CD4-positive, alpha-beta T cell (primary cell): ENCODE data around the gene NCAN. TPM values are rescaled to one million over a fixed set of nuclear protein-coding genes. Genes with fewer than 3 reads are reported as not detected.

Experiments used
- ATAC-seq: fragments of 200-7000 bp; cut with Tn5 transposase; one replicate; pipeline ENCODE4 v1.10.0; 2022; ENCODE audit warnings: mild to moderate bottlenecking; ENCODE audit not compliant: poor library complexity
- CTCF ChIA-PET: fragments of 350-600 bp; sonication (Branson Sonifier 250); formaldehyde crosslinking; loops from one replicate; lab custom pipeline; 2021; ENCODE audit warnings: antibody characterized with exemption, inconsistent platforms; lab: Charles Lee
- POLR2A ChIA-PET: fragments of 350-600 bp; sonication (Branson Sonifier 250); formaldehyde crosslinking; loops from one replicate; lab custom pipeline; 2021; ENCODE audit warnings: antibody characterized with exemption, inconsistent platforms; lab: Charles Lee
- DNase-seq, 14 experiments: peaks; one replicate each; pipeline ENCODE4 v3.0.0-alpha.2; 2013 to 2020; ENCODE audit warnings: mixed read lengths in 2 of 14
- H3K27ac ChIP-seq, 2 donors: one replicate each; pipeline versions ENCODE4 v1.5.1 to v1.7.0; 2013; ENCODE audit warnings: low read length in 2 of 2, low read depth in 1 of 2, mild to moderate bottlenecking in 1 of 2
- H3K27me3 ChIP-seq, 2 experiments: 1 replicate in 1 of 2; 2 replicates in 1 of 2; pipeline versions ENCODE4 v1.6.1 to v1.7.0; 2013; ENCODE audit warnings: low read length in 2 of 2, control low read depth in 1 of 2, mild to moderate bottlenecking in 1 of 2, moderate library complexity in 1 of 2; ENCODE audit not compliant: insufficient read depth in 2 of 2, control insufficient read depth in 1 of 2
- H3K36me3 ChIP-seq: one replicate; pipeline ENCODE4 v1.6.1; 2013; ENCODE audit warnings: low read length, control low read depth; ENCODE audit not compliant: insufficient read depth
- H3K4me1 ChIP-seq: one replicate; pipeline ENCODE4 v1.6.1; 2013; ENCODE audit warnings: low read length, control low read depth; ENCODE audit not compliant: insufficient read depth
- H3K4me3 ChIP-seq: one replicate; pipeline ENCODE4 v1.5.1; 2013; ENCODE audit warnings: mild to moderate bottlenecking, low read length, moderate library complexity
- H3K9me3 ChIP-seq, 2 experiments: 1 replicate in 1 of 2; 2 replicates in 1 of 2; pipeline versions ENCODE4 v1.6.1 to v1.7.0; 2013; ENCODE audit warnings: low read length in 2 of 2, mild to moderate bottlenecking in 2 of 2, control low read depth in 1 of 2, moderate library complexity in 1 of 2; ENCODE audit not compliant: control insufficient read depth in 1 of 2, insufficient read depth in 1 of 2
- H3K27ac Mint-ChIP-seq: one replicate; pipeline ENCODE4 v1.8.0; 2020; ENCODE audit warnings: mixed read lengths
- H3K27me3 Mint-ChIP-seq: one replicate; pipeline ENCODE4 v1.8.0; 2021; ENCODE audit warnings: mixed read lengths
- H3K36me3 Mint-ChIP-seq: one replicate; pipeline ENCODE4 v1.8.0; 2021; ENCODE audit warnings: low read depth, mixed read lengths
- H3K4me1 Mint-ChIP-seq: one replicate; pipeline ENCODE4 v1.8.0; 2021; ENCODE audit warnings: low read depth, mixed read lengths
- H3K4me3 Mint-ChIP-seq: one replicate; pipeline ENCODE4 v1.8.0; 2020; ENCODE audit warnings: mild to moderate bottlenecking, mixed read lengths
- H3K9me3 Mint-ChIP-seq: one replicate; pipeline ENCODE4 v1.8.0; 2020; ENCODE audit warnings: mixed read lengths
- CTCF ChIP-seq: fragments of 200-600 bp; IDR thresholded peaks from one replicate; pipeline ENCODE4 v1.8.0; 2022; ENCODE audit warnings: antibody characterized with exemption, mild to moderate bottlenecking
- intact Hi-C, 2 experiments: fragments of 100-400 bp; cut with DNase I in 1 of 2; cut with micrococcal nuclease in 1 of 2; formaldehyde crosslinking; loops; one replicate each; pipeline versions ENCODE4 v1.15.1 to v1.9.0; 2023 to 2025; cut with DNase I, micrococcal nuclease
- total RNA-seq, 174 experiments: library from RNA in 2 of 174; stranded (reverse) in 2 of 174; gene quantifications; one replicate each; pipeline ENCODE4 v1.2.3 and lab custom pipeline; 2021 to 2026

The NCAN gene
- total RNA-seq, 2 experiments from 2014 or later, result not detected

- Histone ChIP-seq H3K27me3 (peaks cover 6 to 10% of the 10 kb centered on the region in 2 experiments), H3K4me3 (no peak overlapping the region), H3K9me3 (no peaks in the 10 kb centered on the region), H3K4me1 (peaks cover 6% of the 10 kb centered on the region), H3K36me3 (peaks cover 53% of the 10 kb centered on the region), H3K27ac (no peak overlapping the region)
- Mint-ChIP-seq H3K4me3 (no peak overlapping the region), H3K4me1 (peaks cover 7% of the 10 kb centered on the region), H3K27me3 (peaks cover 19% of the 10 kb centered on the region), H3K27ac (no peak overlapping the region), H3K36me3 (peaks cover 49% of the 10 kb centered on the region), H3K9me3 (no peaks in the 10 kb centered on the region)
- ATAC-seq, result no peak
- POLR2A ChIA-PET, result no interaction called here
- intact Hi-C loops, result no loop called here
- DNase-seq, result no peak
- no peak for TF ChIP-seq CTCF
- CTCF ChIA-PET, result no interaction called here
These were observed 64.6 kb downstream of the NCAN start for GRCh38 chr19:19276386-19276785.

GRCh38 chr19:19276851-19277250 is 65.1 kb downstream of the NCAN start:
- CTCF ChIA-PET, result no interaction called here
- Mint-ChIP-seq H3K9me3 (no peaks in the 10 kb centered on the region), H3K4me1 (peaks cover 7% of the 10 kb centered on the region), H3K4me3 (no peak overlapping the region), H3K27me3 (peaks cover 18% of the 10 kb centered on the region), H3K27ac (no peak overlapping the region), H3K36me3 (peaks cover 54% of the 10 kb centered on the region)
- Histone ChIP-seq H3K27me3 (peaks cover 5 to 10% of the 10 kb centered on the region in 2 experiments), H3K9me3 (no peaks in the 10 kb centered on the region), H3K4me1 (peaks cover 6% of the 10 kb centered on the region), H3K4me3 (no peak overlapping the region), H3K36me3 (peaks cover 56% of the 10 kb centered on the region), H3K27ac (no peak overlapping the region)
- intact Hi-C loops, result no loop called here
- no peak for ATAC-seq
- POLR2A ChIA-PET, result no interaction called here
- TF ChIP-seq CTCF, result no peak
- no peak for DNase-seq

GRCh38 chr19:19278315-19278714 is 66.6 kb downstream of the NCAN start:
- H3K27me3 ChIP-seq, result peaks cover 3 to 8% of the 10 kb centered on the region in 2 experiments
- Mint-ChIP-seq H3K36me3 (peaks cover 65% of the 10 kb centered on the region), H3K4me1 (peaks cover 7% of the 10 kb centered on the region), H3K4me3 (no peak overlapping the region), H3K27me3 (peaks cover 11% of the 10 kb centered on the region), H3K9me3 (no peaks in the 10 kb centered on the region), H3K27ac (no peak overlapping the region)
- H3K36me3 ChIP-seq, result peaks cover 56% of the 10 kb centered on the region
- intact Hi-C loops, result no loop called here
- peaks cover 5% of the 10 kb centered on the region for H3K4me1 ChIP-seq
- ChIA-PET CTCF (no interaction called here), POLR2A (no interaction called here)
- H3K27ac ChIP-seq, result no peak overlapping the region
- DNase-seq, result no peak
- TF ChIP-seq CTCF, result no peak
- H3K9me3 ChIP-seq, result no peaks in the 10 kb centered on the region
- H3K4me3 ChIP-seq, result no peak overlapping the region
- ATAC-seq, result no peak
